Measurements from ENCODE around the gene GBP7.

Gene GBP7

GRCh38 chr1:89100412-89100811 lies 75.4 kb downstream of the GBP7 start:
- H3K4me1 ChIP-seq (ENCODE audit: control insufficient read depth, low read length) = no peaks in the 10 kb centered on the region
- H3K9me2 ChIP-seq (replicated peaks; ENCODE audit: control insufficient read depth, low read length) = no peaks in the 10 kb centered on the region
- no peaks in the 10 kb centered on the region for H3K27me3 ChIP-seq (ENCODE audit: control insufficient read depth, low read length)
- H4K20me1 ChIP-seq (ENCODE audit: control insufficient read depth, insufficient read depth, low read depth, low read length) = no peaks in the 10 kb centered on the region
- H3F3A ChIP-seq (ENCODE audit: control insufficient read depth, insufficient read depth) = no peaks in the 10 kb centered on the region
- no peaks in the 10 kb centered on the region for H3K9me3 ChIP-seq (ENCODE audit: control insufficient read depth, insufficient read depth, low read length)
- H3K27ac ChIP-seq (ENCODE audit: low read depth, low read length) = no peak overlapping the region
- no peak for TF ChIP-seq EZH2phosphoT487 (IDR thresholded peaks at IDR 0.05; ENCODE audit: borderline replicate concordance, low read length)
- no peak for TF ChIP-seq CTCF (IDR thresholded peaks at IDR 0.05; ENCODE audit: low read depth, low read length, poor library complexity, severe bottlenecking)
- no peaks in the 10 kb centered on the region for H3K36me3 ChIP-seq (ENCODE audit: control insufficient read depth, low read length)
- no peak overlapping the region for H3K4me3 ChIP-seq (ENCODE audit: low read length)
- H3K4me2 ChIP-seq (ENCODE audit: low read length) = no peak overlapping the region
- H3K79me2 ChIP-seq (ENCODE audit: control insufficient read depth, low read length) = no peaks in the 10 kb centered on the region

- Histone ChIP-seq H3K9me3 (ENCODE audit: control insufficient read depth, insufficient read depth, low read length) (no peaks in the 10 kb centered on the region), H3K9me2 (replicated peaks; ENCODE audit: control insufficient read depth, low read length) (no peaks in the 10 kb centered on the region), H3F3A (ENCODE audit: control insufficient read depth, insufficient read depth) (no peaks in the 10 kb centered on the region), H3K4me3 (ENCODE audit: low read length) (no peak overlapping the region), H4K20me1 (ENCODE audit: control insufficient read depth, insufficient read depth, low read depth, low read length) (no peaks in the 10 kb centered on the region), H3K27me3 (ENCODE audit: control insufficient read depth, low read length) (no peaks in the 10 kb centered on the region), H3K4me1 (ENCODE audit: control insufficient read depth, low read length) (no peaks in the 10 kb centered on the region), H3K27ac (ENCODE audit: low read depth, low read length) (no peak overlapping the region), H3K36me3 (ENCODE audit: control insufficient read depth, low read length) (no peaks in the 10 kb centered on the region), H3K79me2 (ENCODE audit: control insufficient read depth, low read length) (no peaks in the 10 kb centered on the region), H3K4me2 (ENCODE audit: low read length) (no peak overlapping the region)
- TF ChIP-seq CTCF (IDR thresholded peaks at IDR 0.05; ENCODE audit: low read depth, low read length, poor library complexity, severe bottlenecking) (no peak), EZH2phosphoT487 (IDR thresholded peaks at IDR 0.05; ENCODE audit: borderline replicate concordance, low read length) (no peak)
These were observed 76.9 kb downstream of the GBP7 start for GRCh38 chr1:89098857-89099256.

GRCh38 chr1:89095737-89096136 lies 80.1 kb downstream of the GBP7 start:
- no peaks in the 10 kb centered on the region for H3F3A ChIP-seq (ENCODE audit: control insufficient read depth, insufficient read depth)
- H3K36me3 ChIP-seq (ENCODE audit: control insufficient read depth, low read length) = no peaks in the 10 kb centered on the region
- no peaks in the 10 kb centered on the region for H4K20me1 ChIP-seq (ENCODE audit: control insufficient read depth, insufficient read depth, low read depth, low read length)
- H3K79me2 ChIP-seq (ENCODE audit: control insufficient read depth, low read length) = no peaks in the 10 kb centered on the region
- H3K4me2 ChIP-seq (ENCODE audit: low read length) = no peak overlapping the region
- no peak for TF ChIP-seq EZH2phosphoT487 (IDR thresholded peaks at IDR 0.05; ENCODE audit: borderline replicate concordance, low read length)
- TF ChIP-seq CTCF (IDR thresholded peaks at IDR 0.05; ENCODE audit: low read depth, low read length, poor library complexity, severe bottlenecking) = no peak
- no peaks in the 10 kb centered on the region for H3K9me3 ChIP-seq (ENCODE audit: control insufficient read depth, insufficient read depth, low read length)
- no peaks in the 10 kb centered on the region for H3K9me2 ChIP-seq (replicated peaks; ENCODE audit: control insufficient read depth, low read length)
- H3K4me1 ChIP-seq (ENCODE audit: control insufficient read depth, low read length) = no peaks in the 10 kb centered on the region
- H3K27me3 ChIP-seq (ENCODE audit: control insufficient read depth, low read length) = no peaks in the 10 kb centered on the region
- H3K4me3 ChIP-seq (ENCODE audit: low read length) = no peak overlapping the region
- no peak overlapping the region for H3K27ac ChIP-seq (ENCODE audit: low read depth, low read length)

- no peak overlapping the region for H3K27ac ChIP-seq (ENCODE audit: low read depth, low read length)
- no peaks in the 10 kb centered on the region for H3F3A ChIP-seq (ENCODE audit: control insufficient read depth, insufficient read depth)
- no peaks in the 10 kb centered on the region for H3K79me2 ChIP-seq (ENCODE audit: control insufficient read depth, low read length)
- TF ChIP-seq EZH2phosphoT487 (IDR thresholded peaks at IDR 0.05; ENCODE audit: borderline replicate concordance, low read length) (no peak), CTCF (IDR thresholded peaks at IDR 0.05; ENCODE audit: low read depth, low read length, poor library complexity, severe bottlenecking) (no peak)
- H3K27me3 ChIP-seq (ENCODE audit: control insufficient read depth, low read length) = no peaks in the 10 kb centered on the region
- H4K20me1 ChIP-seq (ENCODE audit: control insufficient read depth, insufficient read depth, low read depth, low read length) = no peaks in the 10 kb centered on the region
- no peaks in the 10 kb centered on the region for H3K4me1 ChIP-seq (ENCODE audit: control insufficient read depth, low read length)
- no peaks in the 10 kb centered on the region for H3K36me3 ChIP-seq (ENCODE audit: control insufficient read depth, low read length)
- no peaks in the 10 kb centered on the region for H3K9me3 ChIP-seq (ENCODE audit: control insufficient read depth, insufficient read depth, low read length)
- no peak overlapping the region for H3K4me2 ChIP-seq (ENCODE audit: low read length)
- no peaks in the 10 kb centered on the region for H3K9me2 ChIP-seq (replicated peaks; ENCODE audit: control insufficient read depth, low read length)
- H3K4me3 ChIP-seq (ENCODE audit: low read length) = no peak overlapping the region
These were observed 85.8 kb downstream of the GBP7 start for GRCh38 chr1:89089962-89090361.
